SH-SY5Y (cell line): ENCODE measurements around the gene COX19.

Experiments used
- GATA2 ChIP-seq: IDR thresholded peaks from 2 replicates; pipeline ENCODE4 v1.6.1; 2011; ENCODE audit warnings: mild to moderate bottlenecking, low read depth, low read length
- GATA3 ChIP-seq: IDR thresholded peaks from 2 replicates; pipeline ENCODE4 v1.6.1; 2011; ENCODE audit warnings: low read depth, mild to moderate bottlenecking, low read length, moderate library complexity

GRCh38 chr7:956031-956430 lies 19.3 kb downstream of the COX19 start:
- no peak for TF ChIP-seq GATA2
- no peak for TF ChIP-seq GATA3
